ENCODE measurements around the gene FAP.

FAP gene

DNA sequence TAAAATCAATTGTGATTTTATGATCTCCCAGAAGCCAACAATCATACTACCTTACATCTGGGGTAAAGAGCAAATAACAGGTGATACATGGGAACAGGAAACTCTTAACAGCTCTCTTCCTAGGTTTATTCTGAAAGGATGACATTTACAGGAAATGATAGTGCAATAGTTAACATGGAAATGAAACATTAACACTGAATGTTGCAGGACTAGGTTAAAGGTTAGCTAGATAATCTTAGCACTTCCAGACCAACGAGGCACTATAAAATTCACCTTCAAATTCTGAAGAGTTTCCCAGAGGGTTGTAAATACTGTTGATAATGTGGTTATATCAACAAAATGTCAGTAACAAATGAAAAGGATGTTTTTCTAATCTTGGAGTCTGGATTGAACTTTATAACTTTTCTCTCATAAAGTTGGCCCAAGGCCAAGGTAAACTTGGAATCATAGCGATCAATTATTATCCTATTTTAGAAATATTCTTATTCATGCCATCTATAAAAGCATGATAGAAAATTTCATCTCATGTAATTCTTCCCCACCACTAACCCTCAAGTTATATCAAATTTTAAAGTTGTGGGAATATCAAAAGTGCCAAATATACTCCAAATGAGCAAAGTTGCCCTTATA, 58.3 kb downstream of the FAP start:
- DNase-seq = no peak

DNA sequence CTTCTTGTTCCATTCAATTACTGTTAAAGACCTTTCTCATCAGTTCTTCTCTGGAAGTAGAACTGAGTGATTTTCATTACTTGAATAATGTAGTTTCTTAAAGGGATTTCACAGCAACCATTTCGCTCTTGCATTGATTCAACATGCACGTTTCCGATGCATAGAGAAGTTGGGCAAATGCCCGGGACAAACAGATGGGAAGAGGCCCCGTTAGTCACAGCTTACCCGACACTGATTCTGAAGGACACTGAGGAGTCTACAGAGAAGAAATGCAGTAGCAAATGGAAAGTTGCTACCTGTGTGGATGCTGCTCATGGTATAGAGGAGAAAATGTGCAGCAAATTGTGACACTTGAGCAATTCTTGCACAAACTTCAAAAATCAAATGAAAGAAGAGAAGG, 58.9 kb downstream of the FAP start:
- DNase-seq = no peak

DNA sequence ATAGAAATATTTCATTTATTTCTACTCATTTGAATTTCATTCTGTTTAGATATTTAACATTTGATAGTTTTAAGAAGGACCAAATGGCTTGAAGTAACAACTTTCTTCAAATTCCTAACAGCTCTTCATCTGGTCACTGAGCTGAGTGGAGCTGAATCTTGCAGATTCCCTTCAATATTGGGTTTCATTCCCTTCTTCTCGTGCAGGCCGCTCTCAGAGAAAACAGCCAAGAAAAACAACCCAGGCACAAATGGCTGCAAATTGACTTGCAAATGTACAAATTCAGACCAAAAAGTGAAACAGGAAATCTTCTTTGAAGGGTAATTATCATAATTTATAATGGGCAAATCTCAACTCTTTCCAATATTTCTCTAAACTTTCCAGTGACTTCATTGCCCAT, 60.9 kb downstream of the FAP start:
- DNase-seq = no peak

DNA sequence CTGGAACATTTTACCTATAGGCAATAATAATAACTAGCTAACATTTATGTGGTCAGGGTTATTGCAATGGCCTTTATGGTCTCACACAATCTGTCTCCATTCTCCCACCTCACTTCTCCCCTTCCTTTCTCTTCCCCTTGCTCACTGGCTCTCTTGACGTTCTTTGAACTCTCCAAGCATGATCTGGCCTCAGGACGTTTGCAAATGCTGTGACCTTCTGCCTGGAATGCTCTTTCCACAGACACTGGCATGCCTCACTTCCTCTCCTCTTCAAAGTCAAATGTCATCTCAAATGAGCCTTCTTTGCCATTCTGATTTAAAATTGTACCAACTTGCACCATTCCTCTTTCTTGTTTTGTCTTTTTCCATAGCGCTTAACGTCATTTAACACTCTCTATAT, 65.9 kb downstream of the FAP start:
- DNase-seq = no peak

DNA sequence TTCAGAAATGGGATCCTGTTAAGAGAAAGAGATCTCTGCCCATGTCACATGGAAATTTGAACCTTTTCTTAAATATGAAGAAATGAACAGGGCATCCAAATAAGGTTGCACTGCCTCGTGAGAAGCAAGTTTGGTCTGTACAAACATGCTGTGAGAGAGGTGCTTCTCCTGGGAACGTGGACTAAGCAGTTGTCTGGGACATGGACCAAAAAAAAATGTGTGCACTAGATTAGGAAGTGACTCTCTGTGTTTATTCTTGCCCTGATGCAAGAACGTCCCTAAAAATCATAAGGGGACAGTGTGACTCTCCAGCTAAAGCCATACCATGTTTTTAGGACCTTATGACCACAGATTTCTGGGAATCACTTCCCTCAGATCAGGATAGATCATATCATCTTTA, 67.5 kb downstream of the FAP start:
- no peak for DNase-seq

DNA sequence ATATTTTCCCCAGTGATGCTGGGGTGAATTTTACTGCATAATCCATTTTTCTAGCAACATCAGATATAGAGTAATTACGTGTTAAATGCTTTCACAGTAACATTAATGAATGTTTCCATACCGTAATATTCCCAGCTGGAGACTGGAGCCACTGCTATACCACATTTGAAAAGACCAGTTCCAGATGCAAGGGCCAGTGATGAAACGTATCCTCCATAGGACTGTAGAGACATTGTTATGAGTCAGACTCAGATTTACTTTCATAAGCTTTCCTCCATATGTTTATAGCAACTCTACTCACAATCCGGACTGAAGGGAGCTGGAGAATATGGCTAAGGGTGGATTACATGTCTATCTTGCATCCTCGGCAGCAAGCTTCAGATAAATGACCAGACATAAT, 68.5 kb downstream of the FAP start:
- no peak for DNase-seq

DNA sequence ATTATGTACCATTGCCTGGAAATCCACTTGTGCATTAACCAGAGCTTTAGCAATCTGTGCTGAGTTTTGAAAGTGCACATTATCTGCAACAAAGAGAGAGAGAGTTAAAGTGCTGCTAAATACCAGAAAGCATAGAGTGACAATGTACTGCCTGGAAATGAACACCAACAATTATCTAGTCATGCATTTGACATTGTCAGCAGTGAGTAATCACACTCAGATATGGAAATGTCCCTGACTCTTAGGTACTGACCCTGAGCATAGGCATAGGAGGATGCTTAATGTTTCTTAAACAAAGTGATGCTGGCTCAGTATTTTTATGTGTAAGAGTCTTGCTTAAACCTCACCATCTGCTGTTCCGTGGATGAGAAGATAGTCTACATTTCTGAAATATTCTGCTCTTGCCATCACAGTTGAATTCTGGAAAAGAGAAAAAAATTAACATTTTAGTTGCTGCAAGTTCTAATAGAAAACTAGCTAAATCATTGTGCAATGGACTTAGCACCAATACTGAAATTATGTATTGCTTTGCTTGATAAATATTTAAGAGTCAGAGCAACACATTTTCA, 70.4 kb downstream of the FAP start:
- DNase-seq = no peak

DNA sequence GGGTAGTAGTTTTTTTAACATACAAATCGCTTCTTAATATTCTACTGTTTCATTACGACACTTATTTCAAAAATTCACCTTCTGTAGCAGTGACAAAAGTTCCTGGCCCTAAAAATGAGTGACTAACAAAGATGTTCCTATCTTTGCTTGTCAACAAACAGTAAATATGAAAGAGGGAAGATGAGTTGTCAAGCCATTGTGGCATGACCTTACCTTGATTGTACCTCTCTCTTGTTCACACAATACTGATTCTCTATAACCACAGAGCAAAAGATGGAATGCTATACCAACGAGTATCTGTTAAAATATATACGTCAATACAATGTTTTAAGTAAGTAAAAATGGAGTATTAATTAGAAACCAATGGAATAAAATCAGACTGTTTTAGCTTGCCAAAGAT, 76.5 kb downstream of the FAP start:
- DNase-seq = no peak

DNA sequence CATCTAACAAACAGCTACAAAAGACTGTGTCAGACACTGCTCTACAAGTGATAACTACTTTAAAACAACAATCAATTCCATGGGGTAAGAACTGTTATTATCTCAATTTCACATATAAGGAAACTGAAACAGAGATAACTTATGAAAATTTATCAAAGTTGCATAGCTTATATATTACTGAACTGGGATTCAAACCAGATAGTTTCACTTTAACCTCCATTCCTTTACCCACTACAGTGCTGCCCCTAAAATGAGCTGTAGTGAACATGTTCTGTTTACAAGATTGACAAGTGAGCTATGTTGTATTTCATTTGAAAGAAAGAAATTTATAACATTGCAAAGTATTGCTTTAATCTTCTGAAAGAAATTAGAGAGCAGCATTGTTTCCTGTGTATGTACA, 77.1 kb downstream of the FAP start:
- no peak for DNase-seq

DNA sequence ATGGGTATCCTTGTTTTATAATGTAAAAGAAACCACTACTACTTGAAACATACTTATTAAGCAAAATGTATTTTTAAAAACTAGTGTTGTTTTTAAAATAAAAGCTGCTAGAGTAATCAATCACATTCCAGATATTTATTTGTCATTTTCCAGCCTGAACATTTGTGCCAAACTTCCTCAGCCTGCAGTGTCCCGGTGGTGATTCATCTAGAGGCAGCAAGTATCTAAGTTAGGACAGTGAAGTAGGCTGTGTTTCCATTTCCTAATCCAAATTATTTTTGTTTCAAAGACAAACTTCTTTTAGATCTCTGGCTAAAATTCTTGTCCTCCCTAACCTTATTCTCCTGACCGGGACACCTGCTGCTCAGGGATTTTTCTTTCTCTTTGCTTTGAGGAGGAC, 78.4 kb downstream of the FAP start:
- DNase-seq = no peak

DNA sequence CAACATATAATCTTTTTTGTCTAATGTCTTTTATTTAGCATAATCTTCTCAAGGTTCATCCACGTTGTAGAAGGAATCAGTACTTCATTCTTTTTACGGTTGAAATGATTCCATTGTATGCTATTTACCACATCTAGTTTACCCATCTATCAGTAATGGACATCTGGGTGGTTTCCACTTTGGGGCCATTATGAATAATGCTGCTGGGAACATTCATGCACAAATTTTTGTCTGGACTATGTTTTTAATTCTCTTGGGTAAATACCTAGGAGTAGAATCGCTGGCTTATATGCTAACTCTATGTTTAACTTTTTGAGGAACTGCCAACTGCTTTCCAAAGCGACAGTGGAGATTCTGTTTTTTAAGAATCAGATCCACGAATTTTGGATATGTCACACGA, 83.8 kb downstream of the FAP start:
- no peak for DNase-seq

DNA sequence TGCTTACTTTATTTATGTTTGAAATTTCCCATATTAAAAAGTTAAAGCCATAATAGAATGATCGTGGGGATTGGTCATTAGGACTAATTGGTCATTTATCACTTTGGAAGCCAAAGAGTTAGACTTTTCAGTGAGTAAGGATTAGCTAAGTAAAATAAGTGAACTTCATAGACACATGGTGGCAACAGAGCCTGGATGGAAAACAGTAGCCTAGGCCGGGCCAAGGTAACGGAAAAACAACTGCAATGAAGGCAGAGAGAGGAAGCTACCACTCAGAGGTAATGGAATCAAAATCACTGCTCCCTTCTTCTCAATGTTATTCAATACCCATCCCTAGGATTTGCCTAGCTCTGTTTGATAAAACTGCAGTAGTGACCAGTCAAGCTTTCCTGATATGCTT, 87.1 kb downstream of the FAP start:
- no peak for DNase-seq

DNA sequence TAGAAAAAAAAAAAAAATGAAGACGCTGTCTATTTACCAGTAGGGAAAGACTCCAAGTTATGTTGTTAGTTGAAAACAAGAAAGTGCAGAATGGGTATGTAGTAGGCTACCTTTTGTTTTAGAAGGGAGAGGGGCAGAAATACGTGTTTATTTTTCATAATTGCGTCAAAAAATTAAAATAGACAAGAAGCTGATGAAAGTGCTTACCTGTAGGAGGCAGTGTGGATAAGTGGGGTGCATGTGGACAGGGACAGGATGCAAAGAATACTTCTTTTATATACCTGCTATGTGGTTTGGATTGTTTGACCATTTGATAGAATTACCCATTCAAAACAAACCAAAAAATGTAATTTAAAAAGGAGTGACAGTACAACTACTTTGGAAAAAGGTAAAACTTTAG, 88.2 kb downstream of the FAP start:
- DNase-seq = no peak

DNA sequence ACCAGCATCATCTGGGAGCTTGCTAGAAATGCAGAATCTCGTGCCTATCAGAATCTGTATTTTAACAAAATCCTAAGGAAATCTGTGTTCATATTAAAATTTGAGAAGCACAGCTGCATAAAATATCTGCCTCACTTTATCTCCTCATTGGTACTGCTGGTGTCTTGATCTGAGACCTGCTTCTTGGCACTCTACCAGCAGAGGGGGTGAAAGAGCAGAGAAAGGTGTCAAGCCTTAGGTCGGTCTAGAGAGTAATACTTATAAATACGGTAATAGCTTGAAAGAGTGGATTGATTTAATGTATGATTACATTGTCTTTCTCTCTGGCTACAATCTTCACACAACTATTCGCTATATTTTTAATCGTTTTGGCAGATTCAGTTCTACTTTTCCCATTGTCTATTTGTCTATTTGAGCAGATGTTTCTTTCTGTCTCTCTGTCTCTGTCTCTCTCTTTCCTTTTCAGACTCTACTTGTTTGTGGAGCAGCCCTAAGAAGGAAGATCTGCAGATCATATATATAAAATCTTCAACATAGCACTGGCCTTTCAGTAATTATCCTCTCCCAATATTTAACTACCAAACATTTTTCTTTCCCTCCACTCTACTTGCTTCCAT, 89.5 kb downstream of the FAP start:
- peak; percentile 22 for DNase-seq

DNA sequence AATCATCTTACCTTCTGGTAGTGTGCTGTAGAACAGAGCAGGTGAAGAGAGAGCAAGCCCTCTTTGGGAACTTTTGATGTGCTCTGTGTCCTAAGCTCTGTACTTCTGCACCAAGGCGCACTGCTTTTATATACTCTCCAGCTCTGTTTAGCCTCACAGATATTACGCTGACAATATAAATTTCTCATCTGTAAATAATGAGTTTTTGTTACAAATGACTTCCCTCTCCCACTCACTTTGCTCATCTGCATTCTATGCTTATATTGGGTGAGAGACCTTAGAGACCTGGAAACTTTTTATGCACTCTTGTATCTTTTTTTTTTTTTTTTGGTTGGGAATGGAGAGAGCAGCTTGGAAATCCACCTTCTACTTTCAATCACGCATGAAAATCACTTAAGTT, 91.1 kb downstream of the FAP start, which contains the start of gene GCG:
Gene GCG (minus strand): TSS at position 101 of the 400 bp plus-strand sequence. CDS start 3,069 bp downstream, outside the sequence.
- DNase-seq = no peak

DNA sequence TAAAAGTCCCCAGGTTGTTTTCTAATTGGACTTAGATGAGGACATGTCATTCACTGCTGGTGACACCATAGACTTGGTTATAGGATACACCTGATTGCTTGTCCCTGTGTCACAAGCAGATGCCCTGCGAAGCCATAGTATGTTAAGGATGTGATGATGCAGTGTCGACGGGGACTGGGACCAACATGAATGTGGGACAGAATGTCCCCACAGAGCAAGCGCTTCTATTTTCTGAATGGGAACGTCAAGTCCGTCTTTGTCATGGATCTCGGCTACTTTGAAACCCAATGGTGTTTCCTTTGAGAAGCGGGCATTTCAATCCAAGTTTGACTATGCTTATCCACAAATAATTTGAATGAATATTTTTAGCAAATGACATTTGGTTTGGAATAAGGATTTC, 93.3 kb downstream of the FAP start:
- DNase-seq = no peak

DNA sequence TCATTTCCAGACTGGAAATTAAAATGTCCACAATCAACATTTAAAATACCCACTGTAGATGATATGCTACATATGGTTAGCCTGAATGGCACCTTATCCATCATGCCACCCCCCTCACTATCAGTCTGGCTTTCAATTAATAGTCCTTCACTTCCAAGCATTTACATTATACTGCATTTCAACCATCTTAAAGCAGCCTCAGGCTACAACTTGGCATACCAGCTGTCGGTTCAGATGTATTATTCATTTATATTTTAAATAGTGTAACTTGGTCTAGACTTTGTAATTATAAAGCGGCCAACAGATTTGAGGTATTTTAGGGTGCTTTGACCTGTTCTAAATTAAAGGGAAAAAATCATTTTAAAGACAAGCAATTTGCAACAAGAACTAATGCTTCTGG, 93.8 kb downstream of the FAP start:
- no peak for DNase-seq

DNA sequence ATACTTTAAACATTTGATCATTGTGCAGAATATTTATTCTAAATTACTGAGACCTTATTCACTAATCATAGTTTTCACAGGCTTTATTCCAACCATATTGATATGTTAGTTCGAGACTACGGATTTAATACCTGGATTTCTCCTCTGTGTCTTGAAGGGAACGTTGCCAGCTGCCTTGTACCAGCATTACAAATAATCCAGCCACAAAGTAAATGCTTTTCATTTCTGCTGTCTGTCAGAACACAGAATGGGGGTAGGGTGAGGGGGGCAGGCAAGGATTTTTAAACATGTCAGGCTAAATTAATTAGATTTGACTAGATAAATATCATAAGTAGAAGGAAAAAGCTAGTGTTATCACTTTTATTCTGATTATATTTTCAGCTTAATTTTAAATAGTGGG, 94.3 kb downstream of the FAP start:
- DNase-seq = no peak

DNA sequence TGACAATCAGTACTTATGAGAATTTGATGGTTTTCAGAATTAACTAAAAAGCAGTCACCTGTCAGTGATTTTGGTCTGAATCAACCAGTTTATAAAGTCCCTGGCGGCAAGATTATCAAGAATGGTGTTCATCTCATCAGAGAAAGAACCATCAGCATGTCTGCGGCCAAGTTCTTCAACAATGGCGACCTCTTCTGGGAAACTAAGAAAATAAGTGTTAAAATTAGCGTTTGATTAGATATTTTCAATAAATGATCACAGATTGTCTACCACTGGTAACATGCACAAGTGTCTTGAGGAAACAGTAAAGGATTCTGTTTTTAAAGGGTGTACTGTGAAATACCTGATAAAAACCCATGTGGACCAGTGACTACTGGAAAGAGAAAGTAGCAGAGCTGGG, 99.3 kb downstream of the FAP start:
- DNase-seq = no peak

DNA sequence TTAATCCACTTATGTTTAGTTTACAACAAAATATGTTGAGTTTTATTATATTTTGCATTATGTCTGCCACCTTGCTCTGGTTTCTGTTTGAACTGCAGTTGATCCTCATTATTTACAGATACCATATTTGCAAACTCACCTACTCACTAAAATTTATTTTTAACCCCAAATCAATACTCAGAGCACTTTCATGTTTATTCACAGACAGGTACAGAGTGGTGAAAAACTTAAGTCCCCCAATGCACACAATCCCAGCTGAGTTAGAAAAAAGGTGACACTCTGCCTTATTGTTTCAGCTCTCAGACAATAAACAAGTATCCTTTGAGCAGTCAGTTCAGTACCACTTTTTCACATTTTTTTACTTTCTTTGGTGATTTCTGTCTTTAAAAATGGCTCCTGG, 104.9 kb downstream of the FAP start:
- DNase-seq = no peak

DNA sequence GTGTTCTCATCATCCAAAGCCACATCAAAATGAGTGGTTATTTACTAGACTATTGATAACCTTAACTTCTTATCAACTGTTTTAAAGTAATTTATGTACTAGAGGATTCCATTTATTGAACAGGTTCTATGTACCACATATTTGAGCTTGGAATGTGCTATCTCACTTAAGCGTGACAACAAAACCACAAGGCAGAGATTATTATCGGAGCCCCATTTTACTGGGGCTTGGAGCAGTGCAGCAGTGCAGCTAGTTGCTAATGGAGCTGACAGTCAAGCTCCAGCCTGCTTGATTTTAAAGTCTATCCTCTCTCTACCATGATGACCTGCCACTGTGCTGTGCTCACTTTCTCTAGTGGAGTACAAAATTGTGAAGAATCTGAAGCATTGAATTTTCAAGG, 115.8 kb downstream of the FAP start:
- no peak for DNase-seq

DNA sequence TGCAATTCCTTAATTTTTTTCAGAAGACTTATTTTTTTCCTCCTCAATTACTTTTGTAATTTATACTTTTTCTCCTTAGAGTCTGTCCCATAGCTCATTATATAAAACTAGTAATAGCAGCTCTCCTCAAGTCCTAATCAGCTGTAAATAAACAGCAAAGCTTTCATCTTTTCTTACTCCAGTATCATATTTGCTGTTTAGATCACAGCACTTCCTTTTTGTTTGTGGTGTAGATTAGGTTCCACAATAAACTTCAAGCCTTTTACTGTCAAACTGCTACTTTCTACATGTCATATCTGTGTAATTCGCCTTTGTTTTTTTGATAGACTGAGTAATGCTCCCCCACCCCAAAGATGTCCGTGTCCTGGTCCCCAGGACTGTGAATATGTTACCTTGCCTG, 116.7 kb downstream of the FAP start:
- DNase-seq = no peak

DNA sequence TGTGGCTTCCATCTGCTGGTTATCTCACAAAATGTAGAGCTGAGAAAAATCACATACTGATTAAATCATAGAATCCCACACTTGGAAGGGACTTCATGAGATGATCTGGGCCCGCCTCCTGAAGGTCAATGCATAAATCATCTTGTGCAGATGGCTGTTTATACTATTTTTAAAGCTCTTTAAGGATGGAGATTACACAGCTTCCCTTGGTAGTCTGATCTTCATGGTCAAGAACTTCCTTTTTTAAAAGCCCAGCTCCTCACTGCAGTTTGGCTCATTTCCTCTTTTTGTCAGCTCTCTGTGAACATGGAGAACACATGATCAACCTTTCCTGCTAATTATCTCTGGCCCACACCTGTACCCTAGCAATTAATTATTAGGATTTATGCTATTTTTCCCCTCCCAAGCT, 117.1 kb downstream of the FAP start:
- no peak for DNase-seq

DNA sequence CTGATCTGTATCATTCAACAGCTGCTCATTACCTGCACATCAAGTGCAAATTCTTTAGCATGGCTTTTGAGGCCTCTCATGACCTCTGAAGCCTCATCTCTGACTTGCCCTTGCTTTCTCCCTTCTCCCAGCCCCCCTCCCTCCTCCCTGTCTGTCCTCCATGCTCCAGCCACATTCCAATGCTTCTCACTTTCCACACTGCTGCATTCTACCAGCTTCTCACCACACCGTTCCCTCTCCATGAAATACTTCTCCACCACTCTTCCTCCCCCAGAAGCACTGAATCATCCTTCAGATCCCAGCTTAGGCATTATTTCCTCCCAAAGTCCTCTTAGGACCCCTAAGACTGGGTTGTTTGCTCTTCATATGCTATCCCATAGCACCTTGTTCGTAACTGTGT, 118.1 kb downstream of the FAP start:
- DNase-seq = no peak

Data from activated effector memory CD4-positive, alpha-beta T cell treated with Interleukin-2 at 50 U/mL for 16 hours (primary cell).